T-helper 2 cell treated with Interferon-gamma antibody and Interleukin-4, amounts not matched to agents 5 μg/mL and 100 μg/mL, for 36 hours (primary cell): Measurements from ENCODE around the gene IL1RL1.
A peak's percentile ranks its signal among the peaks of the same experiment; 100 is the strongest.

ENCODE experiments used
- DNase-seq: peaks from one replicate; pipeline ENCODE4 v3.0.0; 2021; ENCODE audit warnings: low spot score
- H3K27ac Mint-ChIP-seq: one replicate; pipeline ENCODE4 v1.8.0; 2021; ENCODE audit warnings: mild to moderate bottlenecking, mixed read lengths
- H3K27me3 Mint-ChIP-seq: one replicate; pipeline ENCODE4 v1.8.0; 2021; ENCODE audit warnings: low read depth, mixed read lengths
- H3K36me3 Mint-ChIP-seq: one replicate; pipeline ENCODE4 v1.8.0; 2021; ENCODE audit warnings: low read depth, mixed read lengths
- H3K4me1 Mint-ChIP-seq: one replicate; pipeline ENCODE4 v1.8.0; 2021; ENCODE audit warnings: low read depth, mixed read lengths
- H3K4me3 Mint-ChIP-seq: one replicate; pipeline ENCODE4 v1.8.0; 2022; ENCODE audit warnings: mild to moderate bottlenecking, moderate library complexity, mixed read lengths
- H3K9me3 Mint-ChIP-seq: one replicate; pipeline ENCODE4 v1.8.0; 2021; ENCODE audit warnings: mixed read lengths

The IL1RL1 gene

GRCh38 chr2:102310964-102311640 is at the start of gene IL1RL1:
Gene IL1RL1, plus strand, starts transcription at chr2:102311563. Its CDS starts 26,702 bp downstream, at chr2:102338265.
- peaks cover 35% of the 10 kb centered on the region for H3K4me1 Mint-ChIP-seq
- DNase-seq = no peak

GRCh38 chr2:102262216-102263129 is 48.9 kb upstream of the IL1RL1 start:
- no peak overlapping the region for H3K27ac Mint-ChIP-seq
- no peaks in the 10 kb centered on the region for H3K27me3 Mint-ChIP-seq
- peaks cover 29% of the 10 kb centered on the region for H3K4me1 Mint-ChIP-seq
- H3K36me3 Mint-ChIP-seq = peaks cover 10% of the 10 kb centered on the region
- DNase-seq = no peak
- H3K9me3 Mint-ChIP-seq = peaks cover 16% of the 10 kb centered on the region
- H3K4me3 Mint-ChIP-seq = no peak overlapping the region

More at GRCh38 chr2:102310964-102311640, at the start of gene IL1RL1:
- Mint-ChIP-seq H3K4me3 (peak within 1 kb of the TSS; percentile 43), H3K27me3 (no peaks in the 10 kb centered on the region), H3K27ac (peak within 1 kb of the TSS; percentile 80), H3K9me3 (no peaks in the 10 kb centered on the region), H3K36me3 (peaks cover 1% of the 10 kb centered on the region)

GRCh38 chr2:102264952-102265351 is 46.4 kb upstream of the IL1RL1 start:
- peaks cover 13% of the 10 kb centered on the region for H3K4me1 Mint-ChIP-seq
- peaks cover 3% of the 10 kb centered on the region for H3K36me3 Mint-ChIP-seq
- H3K27me3 Mint-ChIP-seq = no peaks in the 10 kb centered on the region
- no peak overlapping the region for H3K4me3 Mint-ChIP-seq
- no peak overlapping the region for H3K27ac Mint-ChIP-seq
- H3K9me3 Mint-ChIP-seq = no peaks in the 10 kb centered on the region
- no peak for DNase-seq

- no peak for DNase-seq
- Mint-ChIP-seq H3K4me3 (no peak overlapping the region), H3K27me3 (no peaks in the 10 kb centered on the region), H3K36me3 (peaks cover 2% of the 10 kb centered on the region), H3K4me1 (peaks cover 19% of the 10 kb centered on the region), H3K27ac (no peak overlapping the region), H3K9me3 (no peaks in the 10 kb centered on the region)
Measured at GRCh38 chr2:102266204-102266603, 45.2 kb upstream of the IL1RL1 start.

GRCh38 chr2:102267774-102268173 is 43.6 kb upstream of the IL1RL1 start:
- no peaks in the 10 kb centered on the region for H3K9me3 Mint-ChIP-seq
- no peaks in the 10 kb centered on the region for H3K27me3 Mint-ChIP-seq
- DNase-seq = no peak
- H3K36me3 Mint-ChIP-seq = no peaks in the 10 kb centered on the region
- no peak overlapping the region for H3K4me3 Mint-ChIP-seq
- peaks cover 28% of the 10 kb centered on the region for H3K4me1 Mint-ChIP-seq
- H3K27ac Mint-ChIP-seq = no peak overlapping the region

- Mint-ChIP-seq H3K27me3 (no peaks in the 10 kb centered on the region), H3K36me3 (no peaks in the 10 kb centered on the region), H3K4me1 (peaks cover 27% of the 10 kb centered on the region), H3K27ac (no peak overlapping the region), H3K4me3 (no peak overlapping the region), H3K9me3 (no peaks in the 10 kb centered on the region)
- no peak for DNase-seq
Measured at GRCh38 chr2:102268510-102269199, 42.7 kb upstream of the IL1RL1 start.

- no peaks in the 10 kb centered on the region for H3K9me3 Mint-ChIP-seq
- H3K27me3 Mint-ChIP-seq = no peaks in the 10 kb centered on the region
- H3K36me3 Mint-ChIP-seq = no peaks in the 10 kb centered on the region
- H3K4me3 Mint-ChIP-seq = no peak overlapping the region
- H3K27ac Mint-ChIP-seq = no peak overlapping the region
- peaks cover 26% of the 10 kb centered on the region for H3K4me1 Mint-ChIP-seq
- DNase-seq = no peak
Measured at GRCh38 chr2:102269200-102269524, 42.2 kb upstream of the IL1RL1 start.

GRCh38 chr2:102271844-102272243 is 39.5 kb upstream of the IL1RL1 start:
- peaks cover 42% of the 10 kb centered on the region for H3K4me1 Mint-ChIP-seq
- no peak for DNase-seq
- peak overlapping the region; percentile 24 for H3K27ac Mint-ChIP-seq
- peak overlapping the region; percentile 40 for H3K4me3 Mint-ChIP-seq
- H3K9me3 Mint-ChIP-seq = peaks cover 11% of the 10 kb centered on the region
- no peaks in the 10 kb centered on the region for H3K27me3 Mint-ChIP-seq
- H3K36me3 Mint-ChIP-seq = peaks cover 8% of the 10 kb centered on the region

GRCh38 chr2:102273619-102274211 is 37.6 kb upstream of the IL1RL1 start:
- peaks cover 11% of the 10 kb centered on the region for H3K9me3 Mint-ChIP-seq
- H3K4me1 Mint-ChIP-seq = peaks cover 58% of the 10 kb centered on the region
- H3K4me3 Mint-ChIP-seq = no peak overlapping the region
- H3K27ac Mint-ChIP-seq = no peak overlapping the region
- H3K36me3 Mint-ChIP-seq = peaks cover 8% of the 10 kb centered on the region
- DNase-seq = no peak
- no peaks in the 10 kb centered on the region for H3K27me3 Mint-ChIP-seq

GRCh38 chr2:102276549-102277201 is 34.7 kb upstream of the IL1RL1 start:
- Mint-ChIP-seq H3K27me3 (no peaks in the 10 kb centered on the region), H3K9me3 (peaks cover 11% of the 10 kb centered on the region), H3K27ac (peak overlapping the region; percentile 64), H3K36me3 (peaks cover 8% of the 10 kb centered on the region), H3K4me1 (peaks cover 54% of the 10 kb centered on the region), H3K4me3 (peak overlapping the region; percentile 68)
- no peak for DNase-seq

GRCh38 chr2:102277202-102277700 is 34.1 kb upstream of the IL1RL1 start:
- H3K27ac Mint-ChIP-seq = peak overlapping the region; percentile 64
- H3K4me1 Mint-ChIP-seq = peaks cover 50% of the 10 kb centered on the region
- H3K9me3 Mint-ChIP-seq = peaks cover 11% of the 10 kb centered on the region
- peak overlapping the region; percentile 68 for H3K4me3 Mint-ChIP-seq
- H3K36me3 Mint-ChIP-seq = peaks cover 8% of the 10 kb centered on the region
- H3K27me3 Mint-ChIP-seq = no peaks in the 10 kb centered on the region
- DNase-seq = no peak

- Mint-ChIP-seq H3K27ac (peak overlapping the region; percentile 52), H3K4me3 (peak overlapping the region; percentile 37), H3K4me1 (peaks cover 48% of the 10 kb centered on the region), H3K36me3 (peaks cover 8% of the 10 kb centered on the region), H3K27me3 (no peaks in the 10 kb centered on the region), H3K9me3 (peaks cover 11% of the 10 kb centered on the region)
- DNase-seq = no peak
Measured at GRCh38 chr2:102278720-102279390, 32.5 kb upstream of the IL1RL1 start.

- no peak overlapping the region for H3K4me3 Mint-ChIP-seq
Measured at GRCh38 chr2:102279391-102279735, 32.0 kb upstream of the IL1RL1 start.

More at GRCh38 chr2:102279391-102279735, 32.0 kb upstream of the IL1RL1 start:
- no peaks in the 10 kb centered on the region for H3K27me3 Mint-ChIP-seq
- peaks cover 11% of the 10 kb centered on the region for H3K9me3 Mint-ChIP-seq
- H3K27ac Mint-ChIP-seq = no peak overlapping the region
- H3K4me1 Mint-ChIP-seq = peaks cover 47% of the 10 kb centered on the region
- no peak for DNase-seq
- H3K36me3 Mint-ChIP-seq = peaks cover 8% of the 10 kb centered on the region
